D721Med (cell line): Measurements from ENCODE around the gene SLC35F4.

Experiments used
- DNase-seq: peaks from one replicate; pipeline ENCODE4 v3.0.0; 2011; ENCODE audit warnings: low spot score; ENCODE audit not compliant: insufficient read length
- FAIRE-seq: peaks from 2 replicates; lab custom pipeline; 2011; peaks lifted over from hg19 to GRCh38; lab: Jason Lieb, UNC
- CTCF ChIP-seq: IDR thresholded peaks from 2 replicates; pipeline ENCODE4 v1.5.1; 2012; ENCODE audit warnings: mild to moderate bottlenecking, control low read depth; ENCODE audit not compliant: insufficient read depth; ENCODE audit errors: missing control alignments

The SLC35F4 gene

GRCh38 chr14:57576498-57576897 is 289.4 kb downstream of the SLC35F4 start:
- FAIRE-seq (no peak), DNase-seq (no peak)
- no peak for TF ChIP-seq CTCF

- TF ChIP-seq CTCF, result no peak
- FAIRE-seq (no peak), DNase-seq (no peak)
These were observed 290.4 kb downstream of the SLC35F4 start for GRCh38 chr14:57575482-57575881.

GRCh38 chr14:57574617-57575288 is 291.1 kb downstream of the SLC35F4 start:
- no peak for FAIRE-seq
- DNase-seq, result no peak
- no peak for TF ChIP-seq CTCF

GRCh38 chr14:57573173-57573572 is 292.7 kb downstream of the SLC35F4 start:
- DNase-seq (no peak), FAIRE-seq (no peak)
- TF ChIP-seq CTCF, result no peak

- FAIRE-seq, result no peak
- no peak for TF ChIP-seq CTCF
- no peak for DNase-seq
These were observed 297.3 kb downstream of the SLC35F4 start for GRCh38 chr14:57568554-57568953.

GRCh38 chr14:57567220-57567619 is 298.7 kb downstream of the SLC35F4 start:
- TF ChIP-seq CTCF, result no peak
- DNase-seq (no peak), FAIRE-seq (no peak)

- TF ChIP-seq CTCF, result no peak
- DNase-seq (no peak), FAIRE-seq (no peak)
These were observed 305.2 kb downstream of the SLC35F4 start for GRCh38 chr14:57560681-57561080.
